ENCODE data around the gene GRIP1. TPM values are rescaled to one million over a fixed set of nuclear protein-coding genes. Genes with fewer than 3 reads are reported as not detected.

Gene GRIP1
- total and polyA plus RNA-seq, 4 donors: 0.38 to 3.4 (median 1.3) TPM

- H3K36me3 ChIP-seq (ENCODE audit: control insufficient read depth in 1 of 2, insufficient read depth in 2 of 2, low read length in 1 of 2): no peaks in the 10 kb centered on the region
- no peak overlapping the region for H3K27ac ChIP-seq (ENCODE audit: low read depth in 1 of 2, low read length in 2 of 2)
- 78 to 87% methylated on average over 5 of the region's 5 CpGs for WGBS, 2 donors
- no peaks in the 10 kb centered on the region for H3K27me3 ChIP-seq (ENCODE audit: control insufficient read depth in 1 of 2, insufficient read depth in 2 of 2, low read length in 1 of 2)
- peaks cover 3% of the 10 kb centered on the region for H3K9me3 ChIP-seq (ENCODE audit: control insufficient read depth, low read length)
- intact Hi-C loops (cut with DNase I): no loop called here
- H3K4me1 ChIP-seq (ENCODE audit: control insufficient read depth in 1 of 2, insufficient read depth in 2 of 2, low read length in 2 of 2): no peaks in the 10 kb centered on the region
- DNase-seq (no peak), ATAC-seq (ENCODE audit: low FRiP score) (no peak)
- H3K4me3 ChIP-seq (ENCODE audit: low read length in 2 of 2): no peak overlapping the region
These were observed 128.2 kb downstream of the GRIP1 start for GRCh38 chr12:66550626-66551025.

GRCh38 chr12:66549050-66549389, 129.9 kb downstream of the GRIP1 start:
- Histone ChIP-seq H3K27ac (ENCODE audit: low read depth in 1 of 2, low read length in 2 of 2) (no peak overlapping the region), H3K27me3 (ENCODE audit: control insufficient read depth in 1 of 2, insufficient read depth in 2 of 2, low read length in 1 of 2) (no peaks in the 10 kb centered on the region), H3K36me3 (ENCODE audit: control insufficient read depth in 1 of 2, insufficient read depth in 2 of 2, low read length in 1 of 2) (no peaks in the 10 kb centered on the region), H3K4me3 (ENCODE audit: low read length in 2 of 2) (no peak overlapping the region), H3K4me1 (ENCODE audit: control insufficient read depth in 1 of 2, insufficient read depth in 2 of 2, low read length in 2 of 2) (no peaks in the 10 kb centered on the region), H3K9me3 (ENCODE audit: control insufficient read depth, low read length) (peaks cover 3% of the 10 kb centered on the region)
- intact Hi-C loops (cut with DNase I): no loop called here
- DNase-seq (no peak), ATAC-seq (ENCODE audit: low FRiP score) (no peak)
- WGBS, 2 donors: 46 to 49% methylated on average over 2 of the region's 2 CpGs

- intact Hi-C loops (cut with DNase I): no loop called here
- ATAC-seq (ENCODE audit: low FRiP score): no peak
These were observed 130.4 kb downstream of the GRIP1 start for GRCh38 chr12:66548338-66549049.

GRCh38 chr12:66541426-66541825, 137.4 kb downstream of the GRIP1 start:
- H3K36me3 ChIP-seq (ENCODE audit: control insufficient read depth in 1 of 2, insufficient read depth in 2 of 2, low read length in 1 of 2): no peaks in the 10 kb centered on the region
- no peaks in the 10 kb centered on the region for H3K9me3 ChIP-seq (ENCODE audit: control insufficient read depth, low read length)
- intact Hi-C loops (cut with DNase I): no loop called here
- H3K27ac ChIP-seq (ENCODE audit: low read depth in 1 of 2, low read length in 2 of 2): no peak overlapping the region
- DNase-seq (no peak), ATAC-seq (ENCODE audit: low FRiP score) (no peak)
- H3K27me3 ChIP-seq (ENCODE audit: control insufficient read depth in 1 of 2, insufficient read depth in 2 of 2, low read length in 1 of 2): no peaks in the 10 kb centered on the region
- 70 to 71% methylated on average over 1 of the region's 1 CpG for WGBS, 2 donors
- no peak overlapping the region for H3K4me3 ChIP-seq (ENCODE audit: low read length in 2 of 2)
- no peaks in the 10 kb centered on the region for H3K4me1 ChIP-seq (ENCODE audit: control insufficient read depth in 1 of 2, insufficient read depth in 2 of 2, low read length in 2 of 2)

More at GRCh38 chr12:66548338-66549049, 130.4 kb downstream of the GRIP1 start:
- no peaks in the 10 kb centered on the region for H3K36me3 ChIP-seq (ENCODE audit: control insufficient read depth in 1 of 2, insufficient read depth in 2 of 2, low read length in 1 of 2)
- WGBS, 2 donors: 70 to 76% methylated on average over 4 of the region's 4 CpGs
- H3K4me3 ChIP-seq (ENCODE audit: low read length in 2 of 2): no peak overlapping the region
- no peak overlapping the region for H3K27ac ChIP-seq (ENCODE audit: low read depth in 1 of 2, low read length in 2 of 2)
- no peak for DNase-seq
- H3K4me1 ChIP-seq (ENCODE audit: control insufficient read depth in 1 of 2, insufficient read depth in 2 of 2, low read length in 2 of 2): no peaks in the 10 kb centered on the region
- peaks cover 1% of the 10 kb centered on the region for H3K9me3 ChIP-seq (ENCODE audit: control insufficient read depth, low read length)
- no peaks in the 10 kb centered on the region for H3K27me3 ChIP-seq (ENCODE audit: control insufficient read depth in 1 of 2, insufficient read depth in 2 of 2, low read length in 1 of 2)

GRCh38 chr12:66539431-66539830, 139.4 kb downstream of the GRIP1 start:
- ATAC-seq (ENCODE audit: low FRiP score) (no peak), DNase-seq (no peak)
- intact Hi-C loops (cut with DNase I): no loop called here
- no peaks in the 10 kb centered on the region for H3K9me3 ChIP-seq (ENCODE audit: control insufficient read depth, low read length)
- H3K27me3 ChIP-seq (ENCODE audit: control insufficient read depth in 1 of 2, insufficient read depth in 2 of 2, low read length in 1 of 2): no peaks in the 10 kb centered on the region
- H3K36me3 ChIP-seq (ENCODE audit: control insufficient read depth in 1 of 2, insufficient read depth in 2 of 2, low read length in 1 of 2): no peaks in the 10 kb centered on the region
- no peaks in the 10 kb centered on the region for H3K4me1 ChIP-seq (ENCODE audit: control insufficient read depth in 1 of 2, insufficient read depth in 2 of 2, low read length in 2 of 2)
- no peak overlapping the region for H3K27ac ChIP-seq (ENCODE audit: low read depth in 1 of 2, low read length in 2 of 2)
- H3K4me3 ChIP-seq (ENCODE audit: low read length in 2 of 2): no peak overlapping the region

GRCh38 chr12:66538970-66539369, 139.9 kb downstream of the GRIP1 start:
- WGBS, 2 donors: 91 to 97% methylated on average over 4 of the region's 4 CpGs
- DNase-seq (no peak), ATAC-seq (ENCODE audit: low FRiP score) (no peak)
- intact Hi-C loops (cut with DNase I): no loop called here
- H3K36me3 ChIP-seq (ENCODE audit: control insufficient read depth in 1 of 2, insufficient read depth in 2 of 2, low read length in 1 of 2): no peaks in the 10 kb centered on the region
- no peak overlapping the region for H3K4me3 ChIP-seq (ENCODE audit: low read length in 2 of 2)
- H3K27ac ChIP-seq (ENCODE audit: low read depth in 1 of 2, low read length in 2 of 2): no peak overlapping the region
- H3K27me3 ChIP-seq (ENCODE audit: control insufficient read depth in 1 of 2, insufficient read depth in 2 of 2, low read length in 1 of 2): no peaks in the 10 kb centered on the region
- H3K9me3 ChIP-seq (ENCODE audit: control insufficient read depth, low read length): no peaks in the 10 kb centered on the region
- no peaks in the 10 kb centered on the region for H3K4me1 ChIP-seq (ENCODE audit: control insufficient read depth in 1 of 2, insufficient read depth in 2 of 2, low read length in 2 of 2)

GRCh38 chr12:66537876-66538275, 141.0 kb downstream of the GRIP1 start:
- 89 to 93% methylated on average over 3 of the region's 3 CpGs for WGBS, 2 donors
- Histone ChIP-seq H3K4me1 (ENCODE audit: control insufficient read depth in 1 of 2, insufficient read depth in 2 of 2, low read length in 2 of 2) (no peaks in the 10 kb centered on the region), H3K27me3 (ENCODE audit: control insufficient read depth in 1 of 2, insufficient read depth in 2 of 2, low read length in 1 of 2) (no peaks in the 10 kb centered on the region), H3K9me3 (ENCODE audit: control insufficient read depth, low read length) (no peaks in the 10 kb centered on the region), H3K4me3 (ENCODE audit: low read length in 2 of 2) (no peak overlapping the region), H3K27ac (ENCODE audit: low read depth in 1 of 2, low read length in 2 of 2) (no peak overlapping the region), H3K36me3 (ENCODE audit: control insufficient read depth in 1 of 2, insufficient read depth in 2 of 2, low read length in 1 of 2) (no peaks in the 10 kb centered on the region)
- ATAC-seq (ENCODE audit: low FRiP score) (no peak), DNase-seq (no peak)
- intact Hi-C loops (cut with DNase I): no loop called here

GRCh38 chr12:66533767-66534166, 145.1 kb downstream of the GRIP1 start:
- ATAC-seq (ENCODE audit: low FRiP score) (no peak), DNase-seq (no peak)
- H3K27me3 ChIP-seq (ENCODE audit: control insufficient read depth in 1 of 2, insufficient read depth in 2 of 2, low read length in 1 of 2): no peaks in the 10 kb centered on the region
- no peak overlapping the region for H3K27ac ChIP-seq (ENCODE audit: low read depth in 1 of 2, low read length in 2 of 2)
- no peaks in the 10 kb centered on the region for H3K4me1 ChIP-seq (ENCODE audit: control insufficient read depth in 1 of 2, insufficient read depth in 2 of 2, low read length in 2 of 2)
- intact Hi-C loops (cut with DNase I): no loop called here
- no peak overlapping the region for H3K4me3 ChIP-seq (ENCODE audit: low read length in 2 of 2)
- no peaks in the 10 kb centered on the region for H3K9me3 ChIP-seq (ENCODE audit: control insufficient read depth, low read length)
- WGBS, 2 donors: 93 to 94% methylated on average over 2 of the region's 2 CpGs
- no peaks in the 10 kb centered on the region for H3K36me3 ChIP-seq (ENCODE audit: control insufficient read depth in 1 of 2, insufficient read depth in 2 of 2, low read length in 1 of 2)

GRCh38 chr12:66531766-66532165, 147.1 kb downstream of the GRIP1 start:
- intact Hi-C loops (cut with DNase I): no loop called here
- Histone ChIP-seq H3K4me1 (ENCODE audit: control insufficient read depth in 1 of 2, insufficient read depth in 2 of 2, low read length in 2 of 2) (no peaks in the 10 kb centered on the region), H3K27me3 (ENCODE audit: control insufficient read depth in 1 of 2, insufficient read depth in 2 of 2, low read length in 1 of 2) (no peaks in the 10 kb centered on the region), H3K36me3 (ENCODE audit: control insufficient read depth in 1 of 2, insufficient read depth in 2 of 2, low read length in 1 of 2) (no peaks in the 10 kb centered on the region), H3K4me3 (ENCODE audit: low read length in 2 of 2) (no peak overlapping the region), H3K9me3 (ENCODE audit: control insufficient read depth, low read length) (no peaks in the 10 kb centered on the region), H3K27ac (ENCODE audit: low read depth in 1 of 2, low read length in 2 of 2) (no peak overlapping the region)
- DNase-seq (no peak), ATAC-seq (ENCODE audit: low FRiP score) (no peak)
- WGBS, 2 donors: 92 to 96% methylated on average over 2 of the region's 2 CpGs
